ENCODE data around the gene POLR2H.

The POLR2H gene

GRCh38 chr3:184389384-184389783 lies 27.9 kb downstream of the POLR2H start:
- Histone ChIP-seq H3K4me3 (ENCODE audit: low read length) (no peak overlapping the region), H3K27me3 (ENCODE audit: control insufficient read depth, insufficient read depth, low read length) (no peaks in the 10 kb centered on the region), H3K4me1 (ENCODE audit: control insufficient read depth, insufficient read depth, low read length) (no peaks in the 10 kb centered on the region), H3K9me3 (ENCODE audit: control insufficient read depth, insufficient read depth, low read length) (no peaks in the 10 kb centered on the region), H3K36me3 (ENCODE audit: control insufficient read depth, insufficient read depth, low read length) (no peaks in the 10 kb centered on the region), H3K27ac (ENCODE audit: low read length) (no peak overlapping the region)
- no peak for DNase-seq (ENCODE audit: low read depth, low spot score)
- WGBS (ENCODE audit: insufficient coverage, insufficient read length) = no CpG with 5 or more reads among the region's 5 CpGs

- DNase-seq (ENCODE audit: low read depth, low spot score) = no peak
- no peak overlapping the region for H3K4me3 ChIP-seq (ENCODE audit: low read length)
- no peak overlapping the region for H3K27ac ChIP-seq (ENCODE audit: low read length)
- no peaks in the 10 kb centered on the region for H3K9me3 ChIP-seq (ENCODE audit: control insufficient read depth, insufficient read depth, low read length)
- no peaks in the 10 kb centered on the region for H3K36me3 ChIP-seq (ENCODE audit: control insufficient read depth, insufficient read depth, low read length)
- WGBS (ENCODE audit: insufficient coverage, insufficient read length) = no CpG with 5 or more reads among the region's 5 CpGs
- no peaks in the 10 kb centered on the region for H3K27me3 ChIP-seq (ENCODE audit: control insufficient read depth, insufficient read depth, low read length)
- no peaks in the 10 kb centered on the region for H3K4me1 ChIP-seq (ENCODE audit: control insufficient read depth, insufficient read depth, low read length)
These were observed 28.5 kb downstream of the POLR2H start for GRCh38 chr3:184389935-184390528.

- no peaks in the 10 kb centered on the region for H3K9me3 ChIP-seq (ENCODE audit: control insufficient read depth, insufficient read depth, low read length)
- no peak overlapping the region for H3K4me3 ChIP-seq (ENCODE audit: low read length)
- no peak overlapping the region for H3K27ac ChIP-seq (ENCODE audit: low read length)
- H3K4me1 ChIP-seq (ENCODE audit: control insufficient read depth, insufficient read depth, low read length) = no peaks in the 10 kb centered on the region
- no peaks in the 10 kb centered on the region for H3K27me3 ChIP-seq (ENCODE audit: control insufficient read depth, insufficient read depth, low read length)
- no peak for DNase-seq (ENCODE audit: low read depth, low spot score)
- WGBS (ENCODE audit: insufficient coverage, insufficient read length) = no CpG with 5 or more reads among the region's 3 CpGs
- H3K36me3 ChIP-seq (ENCODE audit: control insufficient read depth, insufficient read depth, low read length) = no peaks in the 10 kb centered on the region
These were observed 29.8 kb downstream of the POLR2H start for GRCh38 chr3:184391266-184391665.

- no CpG with 5 or more reads among the region's 5 CpGs for WGBS (ENCODE audit: insufficient coverage, insufficient read length)
- H3K9me3 ChIP-seq (ENCODE audit: control insufficient read depth, insufficient read depth, low read length) = no peaks in the 10 kb centered on the region
- DNase-seq (ENCODE audit: low read depth, low spot score) = no peak
These were observed 33.8 kb downstream of the POLR2H start for GRCh38 chr3:184395320-184395660.

GRCh38 chr3:184399410-184399809 lies 37.9 kb downstream of the POLR2H start:
- no peak for DNase-seq (ENCODE audit: low read depth, low spot score)
- Histone ChIP-seq H3K27ac (ENCODE audit: low read length) (no peak overlapping the region), H3K4me3 (ENCODE audit: low read length) (no peak overlapping the region), H3K4me1 (ENCODE audit: control insufficient read depth, insufficient read depth, low read length) (peaks cover 1% of the 10 kb centered on the region; the same call in 1 of the 2 replicates), H3K9me3 (ENCODE audit: control insufficient read depth, insufficient read depth, low read length) (no peaks in the 10 kb centered on the region), H3K36me3 (ENCODE audit: control insufficient read depth, insufficient read depth, low read length) (no peaks in the 10 kb centered on the region), H3K27me3 (ENCODE audit: control insufficient read depth, insufficient read depth, low read length) (no peaks in the 10 kb centered on the region)
- no CpG with 5 or more reads among the region's 9 CpGs for WGBS (ENCODE audit: insufficient coverage, insufficient read length)

More at GRCh38 chr3:184395320-184395660, 33.8 kb downstream of the POLR2H start:
- no peaks in the 10 kb centered on the region for H3K27me3 ChIP-seq (ENCODE audit: control insufficient read depth, insufficient read depth, low read length)
- H3K4me3 ChIP-seq (ENCODE audit: low read length) = no peak overlapping the region
- no peaks in the 10 kb centered on the region for H3K36me3 ChIP-seq (ENCODE audit: control insufficient read depth, insufficient read depth, low read length)
- no peak overlapping the region for H3K27ac ChIP-seq (ENCODE audit: low read length)
- peaks cover 1% of the 10 kb centered on the region; the same call in 1 of the 2 replicates for H3K4me1 ChIP-seq (ENCODE audit: control insufficient read depth, insufficient read depth, low read length)

- Histone ChIP-seq H3K4me1 (ENCODE audit: control insufficient read depth, insufficient read depth, low read length) (no peaks in the 10 kb centered on the region), H3K4me3 (ENCODE audit: low read length) (no peak overlapping the region), H3K9me3 (ENCODE audit: control insufficient read depth, insufficient read depth, low read length) (no peaks in the 10 kb centered on the region), H3K36me3 (ENCODE audit: control insufficient read depth, insufficient read depth, low read length) (no peaks in the 10 kb centered on the region), H3K27me3 (ENCODE audit: control insufficient read depth, insufficient read depth, low read length) (no peaks in the 10 kb centered on the region), H3K27ac (ENCODE audit: low read length) (no peak overlapping the region)
- DNase-seq (ENCODE audit: low read depth, low spot score) = no peak
- no CpG with 5 or more reads among the region's 20 CpGs for WGBS (ENCODE audit: insufficient coverage, insufficient read length)
These were observed 43.8 kb downstream of the POLR2H start for GRCh38 chr3:184405075-184406030.

- Histone ChIP-seq H3K4me1 (ENCODE audit: control insufficient read depth, insufficient read depth, low read length) (no peaks in the 10 kb centered on the region), H3K4me3 (ENCODE audit: low read length) (no peak overlapping the region), H3K36me3 (ENCODE audit: control insufficient read depth, insufficient read depth, low read length) (no peaks in the 10 kb centered on the region), H3K27me3 (ENCODE audit: control insufficient read depth, insufficient read depth, low read length) (no peaks in the 10 kb centered on the region), H3K9me3 (ENCODE audit: control insufficient read depth, insufficient read depth, low read length) (no peaks in the 10 kb centered on the region), H3K27ac (ENCODE audit: low read length) (no peak overlapping the region)
- WGBS (ENCODE audit: insufficient coverage, insufficient read length) = no CpG with 5 or more reads among the region's 8 CpGs
- no peak for DNase-seq (ENCODE audit: low read depth, low spot score)
These were observed 47.9 kb downstream of the POLR2H start for GRCh38 chr3:184409331-184409926.

- no peaks in the 10 kb centered on the region; the same call in 1 of the 2 replicates for H3K4me1 ChIP-seq (ENCODE audit: control insufficient read depth, insufficient read depth, low read length)
- no peaks in the 10 kb centered on the region for H3K36me3 ChIP-seq (ENCODE audit: control insufficient read depth, insufficient read depth, low read length)
- H3K27me3 ChIP-seq (ENCODE audit: control insufficient read depth, insufficient read depth, low read length) = no peaks in the 10 kb centered on the region
- no peak overlapping the region for H3K4me3 ChIP-seq (ENCODE audit: low read length)
- H3K9me3 ChIP-seq (ENCODE audit: control insufficient read depth, insufficient read depth, low read length) = no peaks in the 10 kb centered on the region
- no CpG with 5 or more reads among the region's 12 CpGs for WGBS (ENCODE audit: insufficient coverage, insufficient read length)
- DNase-seq (ENCODE audit: low read depth, low spot score) = no peak
- no peak overlapping the region for H3K27ac ChIP-seq (ENCODE audit: low read length)
These were observed 48.5 kb downstream of the POLR2H start for GRCh38 chr3:184409946-184410500.

- Histone ChIP-seq H3K27ac (ENCODE audit: low read length) (no peak overlapping the region), H3K4me3 (ENCODE audit: low read length) (no peak overlapping the region), H3K4me1 (ENCODE audit: control insufficient read depth, insufficient read depth, low read length) (no peaks in the 10 kb centered on the region; the same call in 1 of the 2 replicates), H3K27me3 (ENCODE audit: control insufficient read depth, insufficient read depth, low read length) (no peaks in the 10 kb centered on the region), H3K9me3 (ENCODE audit: control insufficient read depth, insufficient read depth, low read length) (no peaks in the 10 kb centered on the region), H3K36me3 (ENCODE audit: control insufficient read depth, insufficient read depth, low read length) (no peaks in the 10 kb centered on the region)
- no peak for DNase-seq (ENCODE audit: low read depth, low spot score)
- over 99% methylated on average over 10 of the region's 16 CpGs for WGBS (ENCODE audit: insufficient coverage, insufficient read length)
These were observed 53.1 kb downstream of the POLR2H start for GRCh38 chr3:184414418-184415202.

- Histone ChIP-seq H3K27ac (ENCODE audit: low read length) (no peak overlapping the region), H3K9me3 (ENCODE audit: control insufficient read depth, insufficient read depth, low read length) (no peaks in the 10 kb centered on the region), H3K4me1 (ENCODE audit: control insufficient read depth, insufficient read depth, low read length) (no peaks in the 10 kb centered on the region; the same call in 1 of the 2 replicates), H3K36me3 (ENCODE audit: control insufficient read depth, insufficient read depth, low read length) (no peaks in the 10 kb centered on the region), H3K27me3 (ENCODE audit: control insufficient read depth, insufficient read depth, low read length) (no peaks in the 10 kb centered on the region), H3K4me3 (ENCODE audit: low read length) (no peak overlapping the region)
- WGBS (ENCODE audit: insufficient coverage, insufficient read length) = no CpG with 5 or more reads among the region's 4 CpGs
- DNase-seq (ENCODE audit: low read depth, low spot score) = no peak
These were observed 53.6 kb downstream of the POLR2H start for GRCh38 chr3:184415203-184415490.
